Stimulated activated CD8-positive, alpha-beta memory T cell treated with anti-CD3 and anti-CD28 coated beads, Interleukin-4, amount 100 ng/mL, for 24 hours (primary cell): ENCODE results near the gene AMBP.

Experiments
- DNase-seq: peaks from one replicate; pipeline ENCODE4 v3.0.0-alpha.2; 2020; ENCODE audit warnings: low read depth

The AMBP gene

GRCh38 chr9:114072184-114073140, 5.6 kb downstream of the AMBP start:
- DNase-seq: no peak

- DNase-seq: no peak
These were observed 6.8 kb downstream of the AMBP start for GRCh38 chr9:114071197-114071795.

GRCh38 chr9:114070188-114071103, 7.7 kb downstream of the AMBP start:
- DNase-seq: no peak

GRCh38 chr9:114069476-114070187, 8.5 kb downstream of the AMBP start:
- DNase-seq: no peak

GRCh38 chr9:114065304-114065703, 12.8 kb downstream of the AMBP start:
- no peak for DNase-seq

- DNase-seq: no peak
These were observed 16.1 kb downstream of the AMBP start for GRCh38 chr9:114061830-114062474.

GRCh38 chr9:114061292-114061691, 16.8 kb downstream of the AMBP start:
- DNase-seq: no peak

GRCh38 chr9:114060711-114061110, 17.4 kb downstream of the AMBP start:
- no peak for DNase-seq

- no peak for DNase-seq
These were observed 18.0 kb downstream of the AMBP start for GRCh38 chr9:114060070-114060469.

GRCh38 chr9:114059047-114059803, 18.9 kb downstream of the AMBP start:
- no peak for DNase-seq

GRCh38 chr9:114058688-114059046, 19.4 kb downstream of the AMBP start:
- DNase-seq: no peak

GRCh38 chr9:114057161-114057885, 20.8 kb downstream of the AMBP start:
- no peak for DNase-seq

- DNase-seq: no peak
These were observed 21.6 kb downstream of the AMBP start for GRCh38 chr9:114056527-114056926.

- no peak for DNase-seq
These were observed 22.2 kb downstream of the AMBP start for GRCh38 chr9:114055894-114056293.

GRCh38 chr9:114055061-114055460, 23.0 kb downstream of the AMBP start:
- no peak for DNase-seq

- no peak for DNase-seq
These were observed 23.9 kb downstream of the AMBP start for GRCh38 chr9:114054191-114054690.

GRCh38 chr9:114053246-114054005, 24.7 kb downstream of the AMBP start:
- no peak for DNase-seq

- DNase-seq: no peak
These were observed 26.4 kb downstream of the AMBP start for GRCh38 chr9:114051706-114052105.

- no peak for DNase-seq
These were observed 26.8 kb downstream of the AMBP start for GRCh38 chr9:114051281-114051680.
